PC-3 (cell line): Measurements from ENCODE around the gene CALN1.

ENCODE experiments used
- EZH2 ChIP-seq: fragments of 300-600 bp; sonication (generic); IDR thresholded peaks from one replicate; pipeline ENCODE4 v1.6.1; 2017; ENCODE audit warnings: antibody characterized with exemption, mild to moderate bottlenecking, low read length; ENCODE audit not compliant: unreplicated experiment
- TF ChIP-seq, protein P1 (sequence below): fragments of 300-600 bp; sonication (generic); conservative IDR thresholded peaks from 2 replicates; pipeline ENCODE4 v1.5.1; 2017; ENCODE audit warnings: antibody characterized with exemption, low read depth, mild to moderate bottlenecking, low read length

DNA sequence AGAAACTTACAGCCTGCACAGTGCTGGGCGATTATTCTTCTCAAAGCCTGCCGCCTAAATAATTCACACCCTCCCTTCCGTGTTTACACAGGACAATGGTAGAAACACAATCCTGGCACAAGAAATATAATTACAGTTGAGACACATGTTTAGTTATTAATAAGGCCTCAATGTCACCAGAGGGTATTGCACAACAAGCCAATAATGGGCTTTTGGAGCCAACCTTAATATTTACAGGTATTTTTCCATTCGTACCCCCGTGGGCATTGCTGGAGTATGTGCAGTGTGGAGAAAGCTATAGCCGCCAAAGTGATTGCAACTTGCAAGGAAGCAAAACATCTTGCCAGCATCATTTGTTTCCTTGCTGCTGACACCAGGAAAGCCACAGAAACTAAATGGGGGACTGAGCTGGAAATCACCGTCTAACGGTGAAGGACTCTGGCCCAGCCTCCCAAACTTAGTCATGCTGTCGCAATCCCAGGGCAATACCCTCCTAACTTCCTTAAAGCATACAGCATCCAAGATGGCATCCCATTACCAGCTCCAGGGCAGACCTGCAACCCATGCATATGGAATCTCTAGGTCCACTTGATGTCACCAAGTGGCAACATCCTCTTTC, 8.6 kb downstream of the CALN1 start:
- TF ChIP-seq, protein P1, sequence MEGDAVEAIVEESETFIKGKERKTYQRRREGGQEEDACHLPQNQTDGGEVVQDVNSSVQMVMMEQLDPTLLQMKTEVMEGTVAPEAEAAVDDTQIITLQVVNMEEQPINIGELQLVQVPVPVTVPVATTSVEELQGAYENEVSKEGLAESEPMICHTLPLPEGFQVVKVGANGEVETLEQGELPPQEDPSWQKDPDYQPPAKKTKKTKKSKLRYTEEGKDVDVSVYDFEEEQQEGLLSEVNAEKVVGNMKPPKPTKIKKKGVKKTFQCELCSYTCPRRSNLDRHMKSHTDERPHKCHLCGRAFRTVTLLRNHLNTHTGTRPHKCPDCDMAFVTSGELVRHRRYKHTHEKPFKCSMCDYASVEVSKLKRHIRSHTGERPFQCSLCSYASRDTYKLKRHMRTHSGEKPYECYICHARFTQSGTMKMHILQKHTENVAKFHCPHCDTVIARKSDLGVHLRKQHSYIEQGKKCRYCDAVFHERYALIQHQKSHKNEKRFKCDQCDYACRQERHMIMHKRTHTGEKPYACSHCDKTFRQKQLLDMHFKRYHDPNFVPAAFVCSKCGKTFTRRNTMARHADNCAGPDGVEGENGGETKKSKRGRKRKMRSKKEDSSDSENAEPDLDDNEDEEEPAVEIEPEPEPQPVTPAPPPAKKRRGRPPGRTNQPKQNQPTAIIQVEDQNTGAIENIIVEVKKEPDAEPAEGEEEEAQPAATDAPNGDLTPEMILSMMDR = no peak
- no peak for TF ChIP-seq EZH2
